Skin of body (tissue), 3 donors: ENCODE data around the gene RPS19. TPM values are rescaled to one million over a fixed set of nuclear protein-coding genes. Genes with fewer than 3 reads are reported as not detected.
"Not testable (repeated sequence)": the region's sequence is repeated elsewhere in the genome, so short reads cannot be mapped to it uniquely, and the experiment has no call there.

ENCODE experiments used
- DNase-seq: peaks from one replicate; lab custom pipeline; 2025; lab: John Stamatoyannopoulos, UW
- small RNA-seq: library from RNA; depleted of rRNA; stranded (forward); fragments of <200 nt; gene quantifications from one replicate; pipeline ENCODE3, GENCODE V24; 2014; ENCODE audit warnings: low replicate concordance
- total RNA-seq: library from RNA; depleted of rRNA; stranded (reverse); fragments of >200 nt; gene quantifications from one replicate; pipeline ENCODE4 v1.2.3, GENCODE V29; 2014

Gene RPS19
- total RNA-seq, 1 donor from 2014 or later = 470 TPM

GRCh38 chr19:41913538-41914423 is 53.7 kb downstream of the RPS19 start:
- DNase-seq = no peak

- DNase-seq = not testable (repeated sequence)
These were observed 54.4 kb downstream of the RPS19 start for GRCh38 chr19:41914424-41914834.

GRCh38 chr19:41915021-41915775 is 55.1 kb downstream of the RPS19 start:
- DNase-seq = no peak

- no peak for DNase-seq
These were observed 55.8 kb downstream of the RPS19 start for GRCh38 chr19:41915776-41916414.

- no peak for DNase-seq
These were observed 57.6 kb downstream of the RPS19 start for GRCh38 chr19:41917676-41918075.

GRCh38 chr19:41918095-41918494 is 58.0 kb downstream of the RPS19 start:
- DNase-seq = no peak

GRCh38 chr19:41918653-41919244 is 58.7 kb downstream of the RPS19 start:
- DNase-seq = no peak

- DNase-seq = no peak
These were observed 60.1 kb downstream of the RPS19 start for GRCh38 chr19:41919948-41920712.

- no peak for DNase-seq
These were observed 61.0 kb downstream of the RPS19 start for GRCh38 chr19:41920882-41921576.

GRCh38 chr19:41921577-41922576 is 61.8 kb downstream of the RPS19 start:
- no peak for DNase-seq

Small RNAs within 50 kb of the gene (small RNA-seq; reads per million reads assigned to genes)
- gene MIR6797 = not detected

Other genes with a start within 250 kb of the RPS19 start
- gene CEACAM4, start 233.2 kb upstream of the RPS19 start, total RNA-seq = 0.59 TPM
- gene CEACAM7, start 172.0 kb upstream of the RPS19 start, total RNA-seq = 0.30 TPM
- 2.4 TPM for gene CEACAM5, start 151.6 kb upstream of the RPS19 start, total RNA-seq
- 5.0 TPM for gene CEACAM6, start 104.7 kb upstream of the RPS19 start, total RNA-seq
- 1.5 TPM for gene CEACAM3, start 63.7 kb upstream of the RPS19 start, total RNA-seq
- gene LYPD4, start 15.6 kb upstream of the RPS19 start, total RNA-seq = not detected
- not detected for gene DMRTC2, start 15.2 kb upstream of the RPS19 start, total RNA-seq
- gene CD79A, start 17.0 kb downstream of the RPS19 start, total RNA-seq = 0.79 TPM
- 34.3 TPM for gene ARHGEF1, start 22.9 kb downstream of the RPS19 start, total RNA-seq
- 0.10 TPM for gene ERFL, start 68.2 kb downstream of the RPS19 start, total RNA-seq
- gene RABAC1, start 99.1 kb downstream of the RPS19 start, total RNA-seq = 68.0 TPM
- gene ATP1A3, start 134.0 kb downstream of the RPS19 start, total RNA-seq = not detected
- 1.8 TPM for gene GRIK5, start 210.0 kb downstream of the RPS19 start, total RNA-seq
- gene ZNF574, start 215.9 kb downstream of the RPS19 start, total RNA-seq = 8.7 TPM